IMR-90 (cell line): Measurements from ENCODE around the gene TRABD2A. TPM values are rescaled to one million over a fixed set of nuclear protein-coding genes. Genes with fewer than 3 reads are reported as not detected.

Experiments used
- ATAC-seq: fragments of 200-7000 bp; cut with Tn5 transposase; 2 replicates; pipeline ENCODE4 v1.9.1; 2020; ENCODE audit warnings: low read depth, mild to moderate bottlenecking, moderate library complexity
- BruUV-seq: library from RNA; stranded (reverse); fragments of 400-500 nt; replicated peaks from 2 replicates; lab custom pipeline; 2021; lab: Mats Ljungman, UMichigan
- CTCF ChIA-PET: fragments of 300-600 bp; formaldehyde crosslinking; extraction: SDS; loops from one replicate; lab custom pipeline; 2021; ENCODE audit warnings: antibody characterized with exemption; lab: Yijun Ruan, JAX
- POLR2A ChIA-PET: fragments of 300-600 bp; sonication (Branson Sonifier 250); formaldehyde crosslinking; loops from one replicate; lab custom pipeline; 2022; ENCODE audit warnings: antibody characterized with exemption; ENCODE audit not compliant: unreplicated experiment; lab: Charles Lee
- DNase-seq: peaks from one replicate; pipeline ENCODE4 v3.0.0; 2013
- H2AFZ ChIP-seq: replicated peaks from 2 replicates; pipeline ENCODE3; 2013; ENCODE audit warnings: low read length, mild to moderate bottlenecking; ENCODE audit not compliant: poor library complexity
- H2AK5ac ChIP-seq: 2 replicates; pipeline ENCODE4 v1.6.1; 2013; ENCODE audit warnings: low read depth, low read length, inconsistent platforms
- H2AK9ac ChIP-seq: replicated peaks from 2 replicates; pipeline ENCODE3; 2013; ENCODE audit warnings: mild to moderate bottlenecking, low read depth, low read length, moderate library complexity; ENCODE audit not compliant: poor library complexity
- H2BK120ac ChIP-seq: 2 replicates; pipeline ENCODE4 v1.6.1; 2013; ENCODE audit warnings: low read depth, low read length, inconsistent platforms
- H2BK15ac ChIP-seq: 3 replicates; pipeline ENCODE4 v1.6.1; 2013; ENCODE audit warnings: low read depth, low read length, inconsistent platforms
- H2BK20ac ChIP-seq: 2 replicates; pipeline ENCODE4 v1.6.1; 2013; ENCODE audit warnings: low read depth, mild to moderate bottlenecking, inconsistent platforms, low read length, moderate library complexity
- H2BK5ac ChIP-seq: 2 replicates; pipeline ENCODE4 v1.6.1; 2013; ENCODE audit warnings: mild to moderate bottlenecking, low read depth, low read length, inconsistent platforms; ENCODE audit not compliant: poor library complexity, severe bottlenecking
- H3K14ac ChIP-seq: replicated peaks from 2 replicates; pipeline ENCODE4 v1.6.1; 2013; ENCODE audit warnings: low read depth, low read length, inconsistent platforms
- H3K18ac ChIP-seq: 2 replicates; pipeline ENCODE4 v1.6.1; 2013; ENCODE audit warnings: low read depth, low read length, control low read depth
- H3K23ac ChIP-seq: 2 replicates; pipeline ENCODE4 v1.6.1; 2013; ENCODE audit warnings: low read depth, low read length, inconsistent platforms
- H3K27ac ChIP-seq: 2 replicates; pipeline ENCODE4 v1.5.1; 2013; ENCODE audit warnings: mild to moderate bottlenecking, control low read depth, low read length; ENCODE audit not compliant: insufficient read depth
- H3K27me3 ChIP-seq: 2 replicates; pipeline ENCODE4 v1.6.1; 2013; ENCODE audit warnings: low read length; ENCODE audit not compliant: control insufficient read depth, insufficient read depth
- H3K36me3 ChIP-seq: 2 replicates; pipeline ENCODE4 v1.6.1; 2013; ENCODE audit warnings: low read length, mixed read lengths; ENCODE audit not compliant: control insufficient read depth, insufficient read depth
- H3K4ac ChIP-seq: 2 replicates; pipeline ENCODE4 v1.6.1; 2013; ENCODE audit warnings: low read depth, low read length, inconsistent platforms
- H3K4me1 ChIP-seq: 2 replicates; pipeline ENCODE4 v1.6.1; 2013; ENCODE audit warnings: low read length, mixed read lengths; ENCODE audit not compliant: control insufficient read depth, insufficient read depth
- H3K4me2 ChIP-seq: 2 replicates; pipeline ENCODE4 v1.6.1; 2013; ENCODE audit warnings: low read depth, mild to moderate bottlenecking, control low read depth, low read length, moderate library complexity
- H3K4me3 ChIP-seq: 2 replicates; pipeline ENCODE4 v1.5.1; 2013; ENCODE audit warnings: low read depth, mild to moderate bottlenecking, control low read depth, low read length, moderate library complexity; ENCODE audit not compliant: insufficient read depth
- H3K56ac ChIP-seq: 2 replicates; pipeline ENCODE4 v1.6.1; 2013; ENCODE audit warnings: low read length, inconsistent platforms; ENCODE audit not compliant: insufficient read depth; ENCODE audit errors: extremely low read depth
- H3K79me1 ChIP-seq, 2 experiments: 2 replicates each; pipeline ENCODE4 v1.6.1; 2013; ENCODE audit warnings: low read length in 2 of 2, inconsistent platforms in 1 of 2, low read depth in 1 of 2
- H3K9ac ChIP-seq: 2 replicates; pipeline ENCODE4 v1.6.1; 2013; ENCODE audit warnings: low read depth, low read length, control low read depth
- H3K9me1 ChIP-seq: 2 replicates; pipeline ENCODE4 v1.6.1; 2013; ENCODE audit warnings: low read length, inconsistent platforms; ENCODE audit not compliant: insufficient read depth
- H3K9me3 ChIP-seq: 2 replicates; pipeline ENCODE4 v1.6.1; 2013; ENCODE audit warnings: low read length; ENCODE audit not compliant: control insufficient read depth, insufficient read depth
- H4K20me1 ChIP-seq: 2 replicates; pipeline ENCODE4 v1.6.1; 2013; ENCODE audit warnings: low read length, inconsistent platforms; ENCODE audit not compliant: insufficient read depth
- H4K5ac ChIP-seq: 2 replicates; pipeline ENCODE4 v1.6.1; 2013; ENCODE audit warnings: mild to moderate bottlenecking, low read depth, low read length, control low read depth
- H4K8ac ChIP-seq, 2 experiments: 2 replicates each; pipeline ENCODE4 v1.6.1; 2013; ENCODE audit warnings: low read depth in 2 of 2, low read length in 2 of 2, control low read depth in 1 of 2, inconsistent platforms in 1 of 2
- H4K91ac ChIP-seq: 2 replicates; pipeline ENCODE4 v1.6.1; 2013; ENCODE audit warnings: low read depth, low read length, inconsistent platforms; ENCODE audit not compliant: insufficient read depth
- BHLHE40 ChIP-seq: fragments of 150-350 bp; IDR thresholded peaks from 2 replicates; pipeline ENCODE4 v1.6.1; 2016; ENCODE audit warnings: mild to moderate bottlenecking, low read depth, low read length
- CEBPB ChIP-seq: IDR thresholded peaks from 2 replicates; pipeline ENCODE4 v1.6.1; 2012; ENCODE audit warnings: low read depth, low read length, improper control_type of control experiment
- CHD1 ChIP-seq: IDR thresholded peaks from 2 replicates; pipeline ENCODE4 v1.6.1; 2012; ENCODE audit warnings: low read depth, low read length, improper control_type of control experiment
- FOS ChIP-seq: fragments of 150-350 bp; IDR thresholded peaks from 2 replicates; pipeline ENCODE4 v1.6.1; 2016; ENCODE audit warnings: low read depth, low read length
- MAFK ChIP-seq: IDR thresholded peaks from 2 replicates; pipeline ENCODE4 v1.6.1; 2012; ENCODE audit warnings: low read depth, low read length, improper control_type of control experiment
- MAZ ChIP-seq: IDR thresholded peaks from 2 replicates; pipeline ENCODE4 v1.6.1; 2012; ENCODE audit warnings: low read depth, mild to moderate bottlenecking, low read length, improper control_type of control experiment, moderate library complexity, borderline replicate concordance
- MXI1 ChIP-seq: IDR thresholded peaks from 2 replicates; pipeline ENCODE4 v1.6.1; 2012; ENCODE audit warnings: low read depth, mild to moderate bottlenecking, low read length, moderate library complexity, borderline replicate concordance
- NFE2L2 ChIP-seq: fragments of 150-350 bp; IDR thresholded peaks from 2 replicates; pipeline ENCODE4 v1.6.1; 2016; ENCODE audit warnings: low read depth, mild to moderate bottlenecking, low read length
- POLR2A ChIP-seq: IDR thresholded peaks from 2 replicates; pipeline ENCODE4 v1.6.1; 2012; ENCODE audit warnings: mild to moderate bottlenecking, low read depth, low read length
- RAD21 ChIP-seq: IDR thresholded peaks from 2 replicates; pipeline ENCODE4 v1.6.1; 2012; ENCODE audit warnings: low read length, improper control_type of control experiment
- RCOR1 ChIP-seq: IDR thresholded peaks from 2 replicates; pipeline ENCODE4 v1.6.1; 2012; ENCODE audit warnings: mild to moderate bottlenecking, low read length, improper control_type of control experiment; ENCODE audit not compliant: insufficient replicate concordance
- RFX5 ChIP-seq: IDR thresholded peaks from 2 replicates; pipeline ENCODE4 v1.8.0; 2012; ENCODE audit warnings: low read depth, mild to moderate bottlenecking, low read length, moderate library complexity
- SMC3 ChIP-seq: fragments of 150-350 bp; IDR thresholded peaks from 2 replicates; pipeline ENCODE4 v1.6.1; 2016; ENCODE audit warnings: low read depth, mild to moderate bottlenecking, antibody characterized with exemption, low read length, moderate library complexity
- WGBS, 2 experiments: methylation state at CpG; one replicate each; pipeline versions ENCODE4 v1.1.5 to v1.1.7; 2013; ENCODE audit warnings: missing lambda C conversion rate in 2 of 2; ENCODE audit not compliant: insufficient read length in 1 of 2; ENCODE audit errors: extremely low coverage in 2 of 2; 5-methylcytosine and 5-hydroxymethylcytosine counted together
- dilution Hi-C: fragments of 300-500 bp; cut with HindIII; formaldehyde crosslinking; loops from one replicate; pipeline ENCODE4 v1.14.3; 2018; ENCODE audit warnings: low sequenced_read_pairs; ENCODE audit not compliant: unreplicated experiment
- in situ Hi-C: fragments of 300-500 bp; cut with MboI; formaldehyde crosslinking; loops from 3 replicates; pipeline ENCODE4 v1.14.3; 2019; ENCODE audit warnings: low sequenced_read_pairs, inconsistent platforms, mixed read lengths
- intact Hi-C: fragments of 100-400 bp; cut with micrococcal nuclease; formaldehyde crosslinking; loops from 2 replicates; pipeline ENCODE4 v1.10.0; 2022
- polyA plus RNA-seq, 3 experiments: library from polyadenylated mRNA; depleted of rRNA; stranded (reverse); fragments of >200 nt; gene quantifications; 2 replicates each; pipeline ENCODE4 v1.2.3, GENCODE V29; 2012; ENCODE audit warnings: low replicate concordance in 1 of 3
- total RNA-seq: library from RNA; depleted of rRNA; stranded (reverse); fragments of >200 nt; gene quantifications from 2 replicates; pipeline ENCODE4 v1.2.3, GENCODE V29; 2012
- TF ChIP-seq, protein P1 (sequence below): conservative IDR thresholded peaks from 2 replicates; pipeline ENCODE4 v1.5.1; 2012; ENCODE audit warnings: mild to moderate bottlenecking, low read depth, low read length, improper control_type of control experiment
- TF ChIP-seq, protein P2 (sequence below): fragments of 150-350 bp; IDR thresholded peaks from 2 replicates; pipeline ENCODE4 v1.6.1; 2017; ENCODE audit warnings: mild to moderate bottlenecking, antibody characterized with exemption, low read length, low read depth
- TF ChIP-seq, protein P3 (sequence below): fragments of 150-350 bp; IDR thresholded peaks from 2 replicates; pipeline ENCODE4 v1.6.1; 2016; ENCODE audit warnings: low read depth, mild to moderate bottlenecking, low read length, moderate library complexity, borderline replicate concordance

Gene TRABD2A
- total and polyA plus RNA-seq, 2 of the 4 experiments (the other 2 are of a cell fraction), result 17.6 to 20.3 TPM

DNA sequence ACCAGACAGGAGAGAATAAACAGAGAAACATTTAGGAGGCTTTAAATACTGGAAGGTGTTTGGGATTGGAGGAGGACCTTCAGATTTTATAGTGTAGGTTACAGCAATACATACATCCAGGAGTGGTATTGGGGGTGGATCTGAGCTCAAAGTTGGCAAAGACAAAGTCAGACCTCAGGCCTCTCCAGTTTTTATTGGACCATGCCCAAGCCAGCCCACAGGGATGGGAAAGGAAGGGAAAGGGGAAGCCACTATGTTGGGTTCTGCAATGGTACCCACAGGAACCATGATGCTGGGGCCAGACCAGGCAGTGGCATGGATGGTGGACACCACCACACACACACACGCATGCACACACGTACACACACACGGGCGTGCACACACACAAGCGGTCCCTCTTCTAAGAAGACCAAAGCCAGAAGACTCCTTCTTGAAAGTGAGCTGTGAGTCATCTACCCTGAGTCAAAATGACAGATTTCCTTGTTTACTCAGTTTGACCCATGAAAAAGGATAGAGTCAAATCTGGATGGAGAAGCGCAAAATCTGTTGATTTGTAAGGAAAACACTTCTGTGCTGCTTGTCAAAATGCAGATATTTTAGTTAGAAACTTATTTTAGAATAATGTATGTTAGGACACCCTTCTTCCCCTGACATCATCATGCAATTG is 87.9 kb downstream of the TRABD2A start:
- H2AK5ac ChIP-seq, result no peak overlapping the region
- no peak overlapping the region for H2BK5ac ChIP-seq
- ATAC-seq (no peak; the same call in 1 of the 2 replicates), DNase-seq (peak; percentile 60)
- H4K91ac ChIP-seq, result no peak overlapping the region
- H3K27me3 ChIP-seq, result no peaks in the 10 kb centered on the region
- H3K36me3 ChIP-seq, result no peaks in the 10 kb centered on the region
- BruUV-seq, result no TSS peak
- ChIA-PET POLR2A (no interaction called here), CTCF (no interaction called here)
- H3K14ac ChIP-seq, result no peak overlapping the region
- TF ChIP-seq MAFK, result no peak
- TF ChIP-seq, protein P1, sequence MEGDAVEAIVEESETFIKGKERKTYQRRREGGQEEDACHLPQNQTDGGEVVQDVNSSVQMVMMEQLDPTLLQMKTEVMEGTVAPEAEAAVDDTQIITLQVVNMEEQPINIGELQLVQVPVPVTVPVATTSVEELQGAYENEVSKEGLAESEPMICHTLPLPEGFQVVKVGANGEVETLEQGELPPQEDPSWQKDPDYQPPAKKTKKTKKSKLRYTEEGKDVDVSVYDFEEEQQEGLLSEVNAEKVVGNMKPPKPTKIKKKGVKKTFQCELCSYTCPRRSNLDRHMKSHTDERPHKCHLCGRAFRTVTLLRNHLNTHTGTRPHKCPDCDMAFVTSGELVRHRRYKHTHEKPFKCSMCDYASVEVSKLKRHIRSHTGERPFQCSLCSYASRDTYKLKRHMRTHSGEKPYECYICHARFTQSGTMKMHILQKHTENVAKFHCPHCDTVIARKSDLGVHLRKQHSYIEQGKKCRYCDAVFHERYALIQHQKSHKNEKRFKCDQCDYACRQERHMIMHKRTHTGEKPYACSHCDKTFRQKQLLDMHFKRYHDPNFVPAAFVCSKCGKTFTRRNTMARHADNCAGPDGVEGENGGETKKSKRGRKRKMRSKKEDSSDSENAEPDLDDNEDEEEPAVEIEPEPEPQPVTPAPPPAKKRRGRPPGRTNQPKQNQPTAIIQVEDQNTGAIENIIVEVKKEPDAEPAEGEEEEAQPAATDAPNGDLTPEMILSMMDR, result no peak
- TF ChIP-seq SMC3, result no peak
- no peak for TF ChIP-seq BHLHE40
- no peak for TF ChIP-seq CEBPB
- no peak for TF ChIP-seq RCOR1
- TF ChIP-seq RFX5, result no peak
- no peak for TF ChIP-seq MXI1
- TF ChIP-seq, protein P2, sequence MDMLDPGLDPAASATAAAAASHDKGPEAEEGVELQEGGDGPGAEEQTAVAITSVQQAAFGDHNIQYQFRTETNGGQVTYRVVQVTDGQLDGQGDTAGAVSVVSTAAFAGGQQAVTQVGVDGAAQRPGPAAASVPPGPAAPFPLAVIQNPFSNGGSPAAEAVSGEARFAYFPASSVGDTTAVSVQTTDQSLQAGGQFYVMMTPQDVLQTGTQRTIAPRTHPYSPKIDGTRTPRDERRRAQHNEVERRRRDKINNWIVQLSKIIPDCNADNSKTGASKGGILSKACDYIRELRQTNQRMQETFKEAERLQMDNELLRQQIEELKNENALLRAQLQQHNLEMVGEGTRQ, result no peak
- no peak for TF ChIP-seq MAZ
- no peak for TF ChIP-seq CHD1
- no peak for TF ChIP-seq RAD21
- TF ChIP-seq, protein P3, sequence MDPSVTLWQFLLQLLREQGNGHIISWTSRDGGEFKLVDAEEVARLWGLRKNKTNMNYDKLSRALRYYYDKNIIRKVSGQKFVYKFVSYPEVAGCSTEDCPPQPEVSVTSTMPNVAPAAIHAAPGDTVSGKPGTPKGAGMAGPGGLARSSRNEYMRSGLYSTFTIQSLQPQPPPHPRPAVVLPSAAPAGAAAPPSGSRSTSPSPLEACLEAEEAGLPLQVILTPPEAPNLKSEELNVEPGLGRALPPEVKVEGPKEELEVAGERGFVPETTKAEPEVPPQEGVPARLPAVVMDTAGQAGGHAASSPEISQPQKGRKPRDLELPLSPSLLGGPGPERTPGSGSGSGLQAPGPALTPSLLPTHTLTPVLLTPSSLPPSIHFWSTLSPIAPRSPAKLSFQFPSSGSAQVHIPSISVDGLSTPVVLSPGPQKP, result no peak
- TF ChIP-seq FOS, result no peak
- TF ChIP-seq POLR2A, result no peak
- TF ChIP-seq NFE2L2, result no peak
- no peak overlapping the region for H3K18ac ChIP-seq
- H2AFZ ChIP-seq, result no peak overlapping the region
- no peak overlapping the region for H3K9ac ChIP-seq
- H4K20me1 ChIP-seq, result no peaks in the 10 kb centered on the region
- H4K8ac ChIP-seq, result no peak overlapping the region
- no peak overlapping the region for H4K5ac ChIP-seq
- no peak overlapping the region for H2BK120ac ChIP-seq
- no peak overlapping the region for H2BK15ac ChIP-seq
- H3K4me3 ChIP-seq, result no peak overlapping the region
- no peak overlapping the region for H2BK20ac ChIP-seq
- whole genome bisulfite sequencing, 2 experiments, result no CpG with 5 or more reads among the region's 6 CpGs
- H3K9me3 ChIP-seq, result no peaks in the 10 kb centered on the region
- no peak overlapping the region; the same call in 1 of the 2 replicates for H3K4me2 ChIP-seq
- in situ Hi-C loops (no loop called here), intact Hi-C loops (no loop called here), dilution Hi-C loops (no loop called here)
- peaks cover 3% of the 10 kb centered on the region; the same call in 1 of the 2 replicates for H3K9me1 ChIP-seq
- no peak overlapping the region for H2AK9ac ChIP-seq
- no peaks in the 10 kb centered on the region for H3K79me1 ChIP-seq
- H3K27ac ChIP-seq, result no peak overlapping the region
- no peak overlapping the region for H3K4ac ChIP-seq
- peaks cover 3% of the 10 kb centered on the region; the same call in 1 of the 2 replicates for H3K4me1 ChIP-seq
- H3K56ac ChIP-seq, result no peak overlapping the region
- H3K23ac ChIP-seq, result no peak overlapping the region
